SK-N-SH (cell line): Measurements from ENCODE around the gene GRM2. TPM values are rescaled to one million over a fixed set of nuclear protein-coding genes. Genes with fewer than 3 reads are reported as not detected.

Source experiments
- CTCF ChIA-PET: fragments of 300-600, 350-600 bp; formaldehyde crosslinking; extraction: SDS; loops from one replicate; lab custom pipeline; 2021; lab: Yijun Ruan, JAX
- POLR2A ChIA-PET: fragments of 350-600 bp; sonication (Branson Sonifier 250); formaldehyde crosslinking; extraction: SDS; loops from one replicate; lab custom pipeline; 2020; ENCODE audit warnings: antibody characterized with exemption, inconsistent platforms; lab: Yijun Ruan, JAX
- DNase-seq: peaks from one replicate; pipeline ENCODE4 v3.0.0; 2012
- H2AFZ ChIP-seq: fragments of 200-600 bp; sonication (generic); 2 replicates; pipeline ENCODE4 v1.8.1; 2016; ENCODE audit warnings: antibody characterized with exemption, mild to moderate bottlenecking, low read depth
- H3F3A ChIP-seq: fragments of 200-600 bp; sonication (generic); replicated peaks from 2 replicates; pipeline ENCODE3; 2016; ENCODE audit warnings: antibody characterized with exemption, mild to moderate bottlenecking; ENCODE audit not compliant: insufficient read depth
- H3K27ac ChIP-seq, 2 experiments: fragments of 200-500 bp in 1 of 2; fragments of 200-600 bp in 1 of 2; sonication (Bioruptor generic) in 1 of 2; sonication (generic), shearing (Covaris generic) in 1 of 2; 2 replicates each; pipeline versions ENCODE4 v1.5.1 to v1.6.1; 2014 to 2016; ENCODE audit warnings: low read depth in 2 of 2, inconsistent platforms in 1 of 2, low read length in 1 of 2, mild to moderate bottlenecking in 1 of 2, mixed read lengths in 1 of 2
- H3K27me3 ChIP-seq: fragments of 200-600 bp; sonication (generic), shearing (Covaris generic); 2 replicates; pipeline ENCODE4 v1.6.1; 2016; ENCODE audit warnings: mixed run types; ENCODE audit not compliant: insufficient read depth
- H3K36me3 ChIP-seq, 2 experiments: fragments of 200-500 bp in 1 of 2; fragments of 200-600 bp in 1 of 2; sonication (Bioruptor generic) in 1 of 2; sonication (generic) in 1 of 2; replicated peaks in 1 of 2; 2 replicates each; pipeline versions ENCODE3 to v1.5.1; 2014 to 2016; ENCODE audit warnings: low read length in 1 of 2, mild to moderate bottlenecking in 1 of 2; ENCODE audit not compliant: insufficient read depth in 2 of 2, control insufficient read depth in 1 of 2
- H3K4me1 ChIP-seq, 2 experiments: fragments of 200-500 bp in 1 of 2; fragments of 200-600 bp in 1 of 2; sonication (Bioruptor generic) in 1 of 2; sonication (generic), shearing (Covaris generic) in 1 of 2; 2 replicates each; pipeline versions ENCODE4 v1.5.1 to v1.6.1; 2014 to 2016; ENCODE audit warnings: low read depth in 1 of 2, low read length in 1 of 2, mixed run types in 1 of 2; ENCODE audit not compliant: insufficient read depth in 2 of 2, control insufficient read depth in 1 of 2
- H3K4me2 ChIP-seq: fragments of 200-600 bp; sonication (generic), shearing (Covaris generic); 2 replicates; pipeline ENCODE4 v1.6.1; 2017; ENCODE audit warnings: mixed run types
- H3K4me3 ChIP-seq, 2 experiments: fragments of 200-500 bp in 1 of 2; fragments of 200-600 bp in 1 of 2; sonication (Bioruptor generic) in 1 of 2; sonication (generic), shearing (Covaris generic) in 1 of 2; 2 replicates each; pipeline versions ENCODE4 v1.5.1 to v1.8.1; 2014 to 2016; ENCODE audit warnings: low read depth in 2 of 2, inconsistent platforms in 1 of 2, low read length in 1 of 2, mild to moderate bottlenecking in 1 of 2, mixed read lengths in 1 of 2, moderate library complexity in 1 of 2
- H3K79me2 ChIP-seq: fragments of 200-600 bp; sonication (generic); 2 replicates; pipeline ENCODE4 v1.8.1; 2017; ENCODE audit warnings: mild to moderate bottlenecking; ENCODE audit not compliant: insufficient read depth
- H3K9ac ChIP-seq: fragments of 200-600 bp; sonication (generic); 2 replicates; pipeline ENCODE4 v1.6.1; 2017; ENCODE audit warnings: mixed run types
- H3K9me2 ChIP-seq: fragments of 200-600 bp; sonication (generic); 2 replicates; pipeline ENCODE4 v1.6.1; 2017; ENCODE audit warnings: mixed run types
- H3K9me3 ChIP-seq: fragments of 200-600 bp; sonication (generic); 2 replicates; pipeline ENCODE4 v1.6.1; 2017; ENCODE audit warnings: mixed run types, mild to moderate bottlenecking, moderate library complexity
- H4K20me1 ChIP-seq: fragments of 200-600 bp; sonication (generic); 2 replicates; pipeline ENCODE4 v1.6.1; 2017; ENCODE audit warnings: mild to moderate bottlenecking, mixed run types; ENCODE audit not compliant: insufficient read depth
- CHD2 ChIP-seq: fragments of 150-350 bp; IDR thresholded peaks from 2 replicates; pipeline ENCODE4 v1.6.1; 2018; ENCODE audit warnings: low read length; ENCODE audit not compliant: partially characterized antibody
- CTCF ChIP-seq: fragments of 200-600 bp; sonication (generic); IDR thresholded peaks from 2 replicates; pipeline ENCODE4 v1.6.1; 2017; ENCODE audit warnings: antibody characterized with exemption, mild to moderate bottlenecking, moderate library complexity
- ELF1 ChIP-seq: IDR thresholded peaks from 2 replicates; pipeline ENCODE4 v1.4.0; 2012
- EP300 ChIP-seq, 2 experiments: IDR thresholded peaks; 2 replicates each; pipeline versions ENCODE4 v1.4.0 to v1.6.1; 2012; ENCODE audit warnings: borderline replicate concordance in 1 of 2, low read depth in 1 of 2, low read length in 1 of 2
- EZH2phosphoT487 ChIP-seq: fragments of 200-600 bp; sonication (generic); IDR thresholded peaks from 2 replicates; pipeline ENCODE4 v1.6.1; 2017; ENCODE audit warnings: low read depth, mixed run types, mild to moderate bottlenecking, antibody characterized with exemption, moderate library complexity, borderline replicate concordance
- FOSL2 ChIP-seq: IDR thresholded peaks from 2 replicates; pipeline ENCODE4 v1.4.0; 2012; ENCODE audit warnings: low read depth, mild to moderate bottlenecking, moderate library complexity, borderline replicate concordance
- FOXM1 ChIP-seq: IDR thresholded peaks from 2 replicates; pipeline ENCODE4 v1.4.0; 2012; ENCODE audit warnings: low read depth, mild to moderate bottlenecking
- GATA2 ChIP-seq: sonication (generic); formaldehyde crosslinking; IDR thresholded peaks from 2 replicates; pipeline ENCODE4 v1.5.0; 2020; ENCODE audit warnings: mild to moderate bottlenecking, missing genetic modification reagents
- IRF3 ChIP-seq: fragments of 150-350 bp; IDR thresholded peaks from 2 replicates; pipeline ENCODE4 v1.6.1; 2016; ENCODE audit warnings: mild to moderate bottlenecking, low read depth, low read length
- JUND ChIP-seq: IDR thresholded peaks from 2 replicates; pipeline ENCODE4 v1.4.0; 2012
- MEF2A ChIP-seq: IDR thresholded peaks from 2 replicates; pipeline ENCODE4 v1.4.0; 2012; ENCODE audit warnings: low read depth, borderline replicate concordance
- MXI1 ChIP-seq: IDR thresholded peaks from 2 replicates; pipeline ENCODE4 v1.6.1; 2012; ENCODE audit warnings: mild to moderate bottlenecking, low read depth, low read length, improper control_type of control experiment
- NFIC ChIP-seq: IDR thresholded peaks from 2 replicates; pipeline ENCODE4 v1.4.0; 2012; ENCODE audit warnings: borderline replicate concordance
- NRF1 ChIP-seq: IDR thresholded peaks from 2 replicates; pipeline ENCODE4 v1.6.1; 2012; ENCODE audit warnings: low read depth, mild to moderate bottlenecking, low read length
- RAD21 ChIP-seq: IDR thresholded peaks from 2 replicates; pipeline ENCODE4 v1.6.1; 2012; ENCODE audit warnings: mild to moderate bottlenecking, low read length
- RCOR1 ChIP-seq: fragments of 150-350 bp; IDR thresholded peaks from 2 replicates; pipeline ENCODE4 v1.6.1; 2017; ENCODE audit warnings: antibody characterized with exemption, low read length
- REST ChIP-seq: IDR thresholded peaks from 2 replicates; pipeline ENCODE4 v1.6.1; 2012; ENCODE audit warnings: mild to moderate bottlenecking, low read depth, low read length, moderate library complexity
- RFX5 ChIP-seq: IDR thresholded peaks from 2 replicates; pipeline ENCODE4 v1.6.1; 2012; ENCODE audit warnings: mild to moderate bottlenecking, improper control_type of control experiment, low read length
- RXRA ChIP-seq: IDR thresholded peaks from 2 replicates; pipeline ENCODE4 v1.4.0; 2012; ENCODE audit warnings: low read depth, mild to moderate bottlenecking, borderline replicate concordance
- TAF1 ChIP-seq: IDR thresholded peaks from 2 replicates; pipeline ENCODE4 v1.6.1; 2012; ENCODE audit warnings: low read depth, mild to moderate bottlenecking, low read length, moderate library complexity, borderline replicate concordance
- WGBS: methylation state at CpG from one replicate; pipeline ENCODE4 v1.1.6; 2017; ENCODE audit warnings: low lambda C conversion rate; 5-methylcytosine and 5-hydroxymethylcytosine counted together
- polyA plus RNA-seq, 3 experiments: library from polyadenylated mRNA; depleted of rRNA; stranded (reverse); fragments of >200 nt; gene quantifications; 2 replicates each; pipeline ENCODE4 v1.2.3, GENCODE V29; 2012

The GRM2 gene
- polyA plus RNA-seq, 1 of the 3 experiments (the other 2 are of a cell fraction) = 0.15 TPM

DNA sequence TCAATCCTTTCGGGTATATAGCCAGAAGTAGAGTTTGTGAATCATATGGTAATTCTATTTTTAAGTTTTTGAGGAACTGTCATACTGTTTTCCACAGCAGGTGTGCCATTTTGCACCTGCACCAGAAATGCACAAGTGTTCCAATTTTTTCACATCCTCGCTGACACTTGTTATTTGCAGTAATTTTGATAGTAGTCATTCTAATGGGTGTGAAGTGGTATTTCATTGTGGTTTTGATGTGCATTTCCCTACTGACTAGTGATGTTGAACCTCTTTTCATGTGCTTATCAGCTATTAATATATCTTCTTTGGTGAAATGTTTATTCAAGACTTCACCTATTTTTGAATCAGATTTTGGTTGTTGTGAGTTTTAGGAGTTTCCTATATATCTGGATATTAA lies 29.1 kb downstream of the GRM2 start:
- Histone ChIP-seq H2AFZ (no peak overlapping the region), H3F3A (no peaks in the 10 kb centered on the region), H3K36me3 (no peaks in the 10 kb centered on the region), H3K4me1 (no peaks in the 10 kb centered on the region), H3K27me3 (no peaks in the 10 kb centered on the region), H3K9ac (no peak overlapping the region), H4K20me1 (no peaks in the 10 kb centered on the region), H3K9me3 (no peaks in the 10 kb centered on the region), H3K4me3 (no peak overlapping the region), H3K9me2 (no peaks in the 10 kb centered on the region), H3K4me2 (no peak overlapping the region), H3K79me2 (no peaks in the 10 kb centered on the region), H3K27ac (no peak overlapping the region)
- POLR2A ChIA-PET = no interaction called here
- TF ChIP-seq TAF1 (no peak), JUND (no peak), MEF2A (no peak), EZH2phosphoT487 (no peak), CTCF (no peak), MXI1 (no peak), EP300 (IDR thresholded peaks at IDR 0.05; ENCODE audit: borderline replicate concordance in 1 of 2, low read depth in 1 of 2, low read length in 1 of 2) (no peak), RAD21 (no peak), FOXM1 (no peak), CHD2 (no peak), RXRA (no peak), ELF1 (no peak), FOSL2 (no peak), RCOR1 (no peak)
- CTCF ChIA-PET = interaction anchor here (1.8 kb wide), 1 partner anchor 17 kb away, joined by 8 read pairs; no protein-coding TSS in a partner anchor
- DNase-seq = no peak
- WGBS = 19% methylated on average over 2 of the region's 2 CpGs

GRCh38 chr3:51739110-51739509 lies 32.2 kb downstream of the GRM2 start:
- Histone ChIP-seq H3K36me3 (no peaks in the 10 kb centered on the region), H2AFZ (no peak overlapping the region), H3F3A (no peaks in the 10 kb centered on the region), H3K27ac (no peak overlapping the region), H3K4me2 (no peak overlapping the region), H3K79me2 (no peaks in the 10 kb centered on the region), H3K27me3 (no peaks in the 10 kb centered on the region), H4K20me1 (no peaks in the 10 kb centered on the region), H3K4me3 (no peak overlapping the region), H3K9ac (no peak overlapping the region), H3K9me2 (no peaks in the 10 kb centered on the region), H3K4me1 (no peaks in the 10 kb centered on the region), H3K9me3 (no peaks in the 10 kb centered on the region)
- DNase-seq = no peak
- ChIA-PET CTCF (interaction anchor here (3.6 kb wide), 1 partner anchor 20 kb away, joined by 16 read pairs; no protein-coding TSS in a partner anchor), POLR2A (no interaction called here)
- WGBS = 31% methylated on average over 4 of the region's 4 CpGs
- TF ChIP-seq FOXM1 = no peak
- TF ChIP-seq RAD21 = no peak
- TF ChIP-seq IRF3 = no peak
- TF ChIP-seq NFIC = no peak
- no peak for TF ChIP-seq RFX5
- TF ChIP-seq RXRA = no peak
- TF ChIP-seq GATA2 (CRISPR knock-in tag) = no peak
- TF ChIP-seq NRF1 = no peak
- no peak for TF ChIP-seq RCOR1
- TF ChIP-seq CHD2 = no peak
- no peak for TF ChIP-seq REST
